ENCODE measurements around the gene SEMA5A.

SEMA5A gene

GRCh38 chr5:9545992-9546851 lies at the start of gene SEMA5A:
Gene SEMA5A, minus strand, starts transcription at chr5:9546075. Its CDS starts 166,129 bp downstream, at chr5:9379946.
- DNase-seq (ENCODE audit: low read depth in 2 of 2): no peak

- DNase-seq (ENCODE audit: low read depth in 2 of 2): no peak
These were observed 49.0 kb upstream of the SEMA5A start for GRCh38 chr5:9594913-9595312.

- DNase-seq (ENCODE audit: low read depth in 2 of 2): no peak
These were observed 43.4 kb upstream of the SEMA5A start for GRCh38 chr5:9589049-9589835.

GRCh38 chr5:9588254-9588653 lies 42.4 kb upstream of the SEMA5A start:
- no peak for DNase-seq (ENCODE audit: low read depth in 2 of 2)

GRCh38 chr5:9587135-9587534 lies 41.3 kb upstream of the SEMA5A start:
- no peak for DNase-seq (ENCODE audit: low read depth in 2 of 2)

GRCh38 chr5:9582406-9582805 lies 36.5 kb upstream of the SEMA5A start:
- DNase-seq (ENCODE audit: low read depth in 2 of 2): no peak

- DNase-seq (ENCODE audit: low read depth in 2 of 2): no peak
These were observed 27.9 kb upstream of the SEMA5A start for GRCh38 chr5:9573796-9574195.

- DNase-seq (ENCODE audit: low read depth in 2 of 2): no peak
These were observed 26.4 kb upstream of the SEMA5A start for GRCh38 chr5:9572246-9572645.

GRCh38 chr5:9570876-9571275 lies 25.0 kb upstream of the SEMA5A start:
- DNase-seq (ENCODE audit: low read depth in 2 of 2): no peak

- no peak for DNase-seq (ENCODE audit: low read depth in 2 of 2)
These were observed 21.2 kb upstream of the SEMA5A start for GRCh38 chr5:9567039-9567438.

GRCh38 chr5:9564752-9565151 lies 18.9 kb upstream of the SEMA5A start:
- DNase-seq (ENCODE audit: low read depth in 2 of 2): no peak

- DNase-seq (ENCODE audit: low read depth in 2 of 2): no peak
These were observed 16.3 kb upstream of the SEMA5A start for GRCh38 chr5:9562141-9562540.

- no peak for DNase-seq (ENCODE audit: low read depth in 2 of 2)
These were observed 14.1 kb upstream of the SEMA5A start for GRCh38 chr5:9559965-9560364.

- DNase-seq (ENCODE audit: low read depth in 2 of 2): no peak
These were observed 12.6 kb upstream of the SEMA5A start for GRCh38 chr5:9558319-9558965.

- no peak for DNase-seq (ENCODE audit: low read depth in 2 of 2)
These were observed 11.8 kb upstream of the SEMA5A start for GRCh38 chr5:9557696-9558095.

GRCh38 chr5:9555961-9556360 lies 10.1 kb upstream of the SEMA5A start:
- no peak for DNase-seq (ENCODE audit: low read depth in 2 of 2)

- DNase-seq (ENCODE audit: low read depth in 2 of 2): no peak
These were observed 8.2 kb upstream of the SEMA5A start for GRCh38 chr5:9554122-9554521.

GRCh38 chr5:9553561-9553960 lies 7.7 kb upstream of the SEMA5A start:
- no peak for DNase-seq (ENCODE audit: low read depth in 2 of 2)

- DNase-seq (ENCODE audit: low read depth in 2 of 2): no peak
These were observed 6.0 kb upstream of the SEMA5A start for GRCh38 chr5:9551567-9552537.

GRCh38 chr5:9549941-9550340 lies 4.1 kb upstream of the SEMA5A start:
- DNase-seq (ENCODE audit: low read depth in 2 of 2): no peak
